Liver (tissue), 9 donors: ENCODE data around the gene RHOH. TPM values are rescaled to one million over a fixed set of nuclear protein-coding genes. Genes with fewer than 3 reads are reported as not detected.

Source experiments
- DNase-seq: peaks from one replicate; pipeline ENCODE4 v3.0.0-alpha.2; 2017; ENCODE audit warnings: low spot score
- H3K27ac ChIP-seq, 2 donors: one replicate each; pipeline ENCODE4 v1.7.0; 2013; ENCODE audit warnings: inconsistent platforms in 2 of 2, low read length in 2 of 2, control low read depth in 1 of 2, low read depth in 1 of 2, mild to moderate bottlenecking in 1 of 2
- H3K27me3 ChIP-seq, 4 donors: one replicate each; pipeline versions ENCODE4 v1.6.1 to v1.7.0; 2013; ENCODE audit warnings: low read length in 3 of 4, inconsistent platforms in 1 of 4, mild to moderate bottlenecking in 1 of 4, moderate library complexity in 1 of 4; ENCODE audit not compliant: control insufficient read depth in 4 of 4, insufficient read depth in 4 of 4
- H3K36me3 ChIP-seq, 4 donors: one replicate each; pipeline versions ENCODE4 v1.6.1 to v1.7.0; 2013; ENCODE audit warnings: low read length in 3 of 4, mild to moderate bottlenecking in 3 of 4, low read depth in 1 of 4, moderate library complexity in 1 of 4; ENCODE audit not compliant: control insufficient read depth in 4 of 4, insufficient read depth in 3 of 4
- H3K4me1 ChIP-seq, 4 donors: one replicate each; pipeline versions ENCODE4 v1.6.1 to v1.7.0; 2013; ENCODE audit warnings: low read length in 3 of 4, mild to moderate bottlenecking in 3 of 4, moderate library complexity in 1 of 4; ENCODE audit not compliant: control insufficient read depth in 4 of 4, insufficient read depth in 4 of 4
- H3K4me3 ChIP-seq, 3 donors: one replicate each; pipeline versions ENCODE4 v1.6.1 to v1.7.0; 2013; ENCODE audit warnings: low read length in 3 of 3, control low read depth in 1 of 3, low read depth in 1 of 3, mild to moderate bottlenecking in 1 of 3
- H3K9ac ChIP-seq, 2 donors: one replicate each; pipeline ENCODE4 v1.7.0; 2013; ENCODE audit warnings: low read length in 2 of 2, mild to moderate bottlenecking in 2 of 2, moderate library complexity in 2 of 2, control low read depth in 1 of 2, low read depth in 1 of 2
- H3K9me3 ChIP-seq, 4 donors: one replicate each; pipeline versions ENCODE4 v1.6.1 to v1.7.0; 2013; ENCODE audit warnings: low read length in 3 of 4; ENCODE audit not compliant: control insufficient read depth in 4 of 4
- EGR1 ChIP-seq, 2 donors: IDR thresholded peaks; 2 replicates each; pipeline ENCODE4 v1.6.1; 2016 to 2018; ENCODE audit warnings: antibody characterized with exemption in 2 of 2, low read depth in 2 of 2
- FOXA1 ChIP-seq: IDR thresholded peaks from 2 replicates; pipeline ENCODE4 v1.6.1; 2016; ENCODE audit warnings: antibody characterized with exemption
- FOXA2 ChIP-seq: IDR thresholded peaks from 2 replicates; pipeline ENCODE4 v1.6.1; 2016; ENCODE audit warnings: antibody characterized with exemption
- GABPA ChIP-seq, 2 donors: IDR thresholded peaks in 1 of 2; conservative IDR thresholded peaks in 1 of 2; 2 replicates each; pipeline ENCODE4 v1.6.1; 2016; ENCODE audit warnings: antibody characterized with exemption in 2 of 2, mild to moderate bottlenecking in 1 of 2, moderate library complexity in 1 of 2
- HNF4A ChIP-seq, 2 donors: conservative IDR thresholded peaks; 2 replicates each; pipeline ENCODE4 v1.6.1; 2016; ENCODE audit warnings: antibody characterized with exemption in 2 of 2, mild to moderate bottlenecking in 2 of 2
- HNF4G ChIP-seq: IDR thresholded peaks from 2 replicates; pipeline ENCODE4 v1.6.1; 2016; ENCODE audit warnings: antibody characterized with exemption
- JUND ChIP-seq, 2 donors: IDR thresholded peaks; 2 replicates each; pipeline ENCODE4 v1.6.1; 2016; ENCODE audit warnings: antibody characterized with exemption in 2 of 2
- NR2F2 ChIP-seq: IDR thresholded peaks from 2 replicates; pipeline ENCODE4 v1.6.1; 2016; ENCODE audit warnings: antibody characterized with exemption
- RAD21 ChIP-seq, 2 donors: IDR thresholded peaks; 2 replicates each; pipeline ENCODE4 v1.6.1; 2016; ENCODE audit warnings: antibody characterized with exemption in 2 of 2, mild to moderate bottlenecking in 2 of 2
- RXRA ChIP-seq, 2 donors: IDR thresholded peaks; 2 replicates each; pipeline ENCODE4 v1.6.1; 2017 to 2018; ENCODE audit warnings: antibody characterized with exemption in 2 of 2, mild to moderate bottlenecking in 1 of 2
- SP1 ChIP-seq: IDR thresholded peaks from 2 replicates; pipeline ENCODE4 v1.6.1; 2018; ENCODE audit warnings: antibody characterized with exemption, mild to moderate bottlenecking
- TAF1 ChIP-seq: conservative IDR thresholded peaks from 2 replicates; pipeline ENCODE4 v1.6.1; 2016; ENCODE audit warnings: antibody characterized with exemption, mild to moderate bottlenecking
- WGBS: extraction: QIAGEN DNeasy Blood & Tissue Kit; methylation state at CpG from one replicate; pipeline ENCODE4 v1.1.7; 2013; 5-methylcytosine and 5-hydroxymethylcytosine counted together
- polyA plus RNA-seq, 2 donors: library from polyadenylated mRNA; stranded (reverse) in 1 of 2; unstranded in 1 of 2; fragments of 200-250 nt in 1 of 2; fragments of >200 nt in 1 of 2; fragmentation: Nextera tagmentation in 1 of 2; extraction: Ambion mirVana in 1 of 2; gene quantifications; one replicate each; pipeline versions ENCODE4 v1.2.1 to v1.2.3, GENCODE V29; 2013 to 2015
- total RNA-seq, 2 donors: library from RNA; depleted of rRNA; stranded (reverse); fragments of >200 nt; gene quantifications; one replicate each; pipeline ENCODE4 v1.2.3, GENCODE V29; 2014
- TF ChIP-seq, protein P1 (sequence below): IDR thresholded peaks from 2 replicates; pipeline ENCODE4 v1.6.1; 2016; ENCODE audit warnings: antibody characterized with exemption
- TF ChIP-seq, protein P2 (sequence below): fragments of 150-350 bp; IDR thresholded peaks from 2 replicates; pipeline ENCODE4 v1.5.1; 2017; ENCODE audit warnings: improper control_type of control experiment, low read depth, low read length; ENCODE audit not compliant: missing input control
- donor health status: healthy.
- donor health status: healthy.
- donor health status: healthy.
- donor health status: healthy.
- donor health status: healthy.

The RHOH gene
- total and polyA plus RNA-seq, 4 donors: 0.56 to 2.3 (median 1.3) TPM

DNA sequence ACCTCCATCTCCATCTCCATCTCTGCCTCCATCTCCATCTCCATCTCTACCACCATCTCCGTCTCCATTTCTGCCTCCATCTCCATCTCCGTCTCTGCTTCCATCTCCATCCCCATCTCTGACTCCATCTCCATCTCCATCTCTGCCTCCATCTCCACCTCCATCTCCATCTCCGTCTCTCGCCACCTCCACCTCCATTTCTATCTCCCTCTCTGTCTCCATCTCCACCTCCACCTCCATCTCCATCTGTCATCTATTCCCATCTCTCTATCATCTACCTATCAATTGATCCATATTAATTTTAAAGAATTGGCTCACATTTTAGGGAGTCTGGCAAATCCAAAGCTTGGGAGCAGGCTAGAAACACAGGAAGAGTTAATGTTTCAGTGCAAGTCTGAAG is 98.7 kb downstream of the RHOH start:
- WGBS: 90% methylated on average over 4 of the region's 4 CpGs
- no peaks in the 10 kb centered on the region for H3K4me1 ChIP-seq
- no peak overlapping the region for H3K4me3 ChIP-seq
- H3K27me3 ChIP-seq: no peaks in the 10 kb centered on the region
- DNase-seq: no peak
- H3K36me3 ChIP-seq: no peaks in the 10 kb centered on the region
- no peaks in the 10 kb centered on the region for H3K9me3 ChIP-seq
- no peak overlapping the region for H3K27ac ChIP-seq
- no peak for TF ChIP-seq EGR1 (IDR thresholded peaks at IDR 0.05; ENCODE audit: low read depth in 2 of 2)
- no peak for TF ChIP-seq RAD21 (IDR thresholded peaks at IDR 0.05)
- no peak for TF ChIP-seq FOXA2
- no peak for TF ChIP-seq GABPA (IDR thresholded peaks at IDR 0.05 in 1 of 2, conservative IDR thresholded peaks at IDR 0.05 in 1 of 2)
- no peak for TF ChIP-seq JUND (IDR thresholded peaks at IDR 0.05)
- TF ChIP-seq, protein P1, sequence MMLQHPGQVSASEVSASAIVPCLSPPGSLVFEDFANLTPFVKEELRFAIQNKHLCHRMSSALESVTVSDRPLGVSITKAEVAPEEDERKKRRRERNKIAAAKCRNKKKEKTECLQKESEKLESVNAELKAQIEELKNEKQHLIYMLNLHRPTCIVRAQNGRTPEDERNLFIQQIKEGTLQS: no peak
- no peak for TF ChIP-seq HNF4G
- TF ChIP-seq SP1: no peak
- TF ChIP-seq NR2F2: no peak
- no peak for TF ChIP-seq RXRA (IDR thresholded peaks at IDR 0.05)
- TF ChIP-seq TAF1: no peak
- no peak for TF ChIP-seq HNF4A (conservative IDR thresholded peaks at IDR 0.05)
- TF ChIP-seq FOXA1: no peak
- TF ChIP-seq, protein P2, sequence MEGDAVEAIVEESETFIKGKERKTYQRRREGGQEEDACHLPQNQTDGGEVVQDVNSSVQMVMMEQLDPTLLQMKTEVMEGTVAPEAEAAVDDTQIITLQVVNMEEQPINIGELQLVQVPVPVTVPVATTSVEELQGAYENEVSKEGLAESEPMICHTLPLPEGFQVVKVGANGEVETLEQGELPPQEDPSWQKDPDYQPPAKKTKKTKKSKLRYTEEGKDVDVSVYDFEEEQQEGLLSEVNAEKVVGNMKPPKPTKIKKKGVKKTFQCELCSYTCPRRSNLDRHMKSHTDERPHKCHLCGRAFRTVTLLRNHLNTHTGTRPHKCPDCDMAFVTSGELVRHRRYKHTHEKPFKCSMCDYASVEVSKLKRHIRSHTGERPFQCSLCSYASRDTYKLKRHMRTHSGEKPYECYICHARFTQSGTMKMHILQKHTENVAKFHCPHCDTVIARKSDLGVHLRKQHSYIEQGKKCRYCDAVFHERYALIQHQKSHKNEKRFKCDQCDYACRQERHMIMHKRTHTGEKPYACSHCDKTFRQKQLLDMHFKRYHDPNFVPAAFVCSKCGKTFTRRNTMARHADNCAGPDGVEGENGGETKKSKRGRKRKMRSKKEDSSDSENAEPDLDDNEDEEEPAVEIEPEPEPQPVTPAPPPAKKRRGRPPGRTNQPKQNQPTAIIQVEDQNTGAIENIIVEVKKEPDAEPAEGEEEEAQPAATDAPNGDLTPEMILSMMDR: no peak
- H3K9ac ChIP-seq: no peak overlapping the region

Other genes with a start within 250 kb of the RHOH start
- 10 to 100 TPM; 40.8 to 59.6 TPM for gene PDS5A, start 219.1 kb upstream of the RHOH start, total RNA-seq
- gene PDS5A, start 219.1 kb upstream of the RHOH start, polyA plus RNA-seq: 10 to 100 TPM; 10.6 to 10.9 TPM
- gene N4BP2, start 140.2 kb upstream of the RHOH start, total RNA-seq: 10 to 100 TPM; 17.0 to 19.9 TPM
- gene N4BP2, start 140.2 kb upstream of the RHOH start, polyA plus RNA-seq: 1 to 10 TPM; 2.3 to 4.9 TPM
- gene CHRNA9, start 138.3 kb downstream of the RHOH start, total RNA-seq: not detected
- gene CHRNA9, start 138.3 kb downstream of the RHOH start, polyA plus RNA-seq: not detected